HG02642 (cell line): Measurements from ENCODE around the gene SHKBP1.
"Not testable (repeated sequence)": the region's sequence is repeated elsewhere in the genome, so short reads cannot be mapped to it uniquely, and the experiment has no call there.

Experiments
- ATAC-seq: cut with Tn5 transposase; IDR thresholded peaks from one replicate; pipeline ENCODE4 v1.9.1; 2021; ENCODE audit warnings: mild to moderate bottlenecking; ENCODE audit not compliant: unreplicated experiment, poor library complexity

The SHKBP1 gene

GRCh38 chr19:40581531-40581930 is 4.9 kb downstream of the SHKBP1 start:
- no peak for ATAC-seq

- no peak for ATAC-seq
These were observed 5.8 kb downstream of the SHKBP1 start for GRCh38 chr19:40582467-40582866.

- no peak for ATAC-seq
These were observed 6.6 kb downstream of the SHKBP1 start for GRCh38 chr19:40583283-40583682.

GRCh38 chr19:40584007-40584406 is 7.3 kb downstream of the SHKBP1 start:
- no peak for ATAC-seq

GRCh38 chr19:40585241-40585981 is 8.7 kb downstream of the SHKBP1 start:
- ATAC-seq: no peak

- no peak for ATAC-seq
These were observed 9.3 kb downstream of the SHKBP1 start for GRCh38 chr19:40585982-40586422.

- ATAC-seq: no peak
These were observed 9.9 kb downstream of the SHKBP1 start for GRCh38 chr19:40586611-40587010.

- ATAC-seq: no peak
These were observed 11.6 kb downstream of the SHKBP1 start for GRCh38 chr19:40588110-40588854.

- ATAC-seq: no peak
These were observed 12.4 kb downstream of the SHKBP1 start for GRCh38 chr19:40588926-40589569.

- ATAC-seq: no peak
These were observed 13.1 kb downstream of the SHKBP1 start for GRCh38 chr19:40589591-40590429.

GRCh38 chr19:40590464-40591265 is 14.0 kb downstream of the SHKBP1 start:
- ATAC-seq: no peak

GRCh38 chr19:40591724-40592123 is 15.1 kb downstream of the SHKBP1 start:
- ATAC-seq: not testable (repeated sequence)

GRCh38 chr19:40592170-40592569 is 15.5 kb downstream of the SHKBP1 start:
- peak; percentile 61 for ATAC-seq

GRCh38 chr19:40594255-40594654 is 17.6 kb downstream of the SHKBP1 start:
- no peak for ATAC-seq

- no peak for ATAC-seq
These were observed 18.0 kb downstream of the SHKBP1 start for GRCh38 chr19:40594657-40595091.

GRCh38 chr19:40596608-40597328 is 20.1 kb downstream of the SHKBP1 start:
- no peak for ATAC-seq

- no peak for ATAC-seq
These were observed 20.7 kb downstream of the SHKBP1 start for GRCh38 chr19:40597329-40597838.

GRCh38 chr19:40598121-40598917 is 21.6 kb downstream of the SHKBP1 start:
- ATAC-seq: no peak
